HG03108 (cell line): ENCODE results near the gene NLRC5.
"Not testable (repeated sequence)": the region's sequence is repeated elsewhere in the genome, so short reads cannot be mapped to it uniquely, and the experiment has no call there.

ENCODE experiments used
- ATAC-seq: cut with Tn5 transposase; IDR thresholded peaks from one replicate; pipeline ENCODE4 v1.9.1; 2021; ENCODE audit warnings: moderate library complexity; ENCODE audit not compliant: unreplicated experiment

The NLRC5 gene

GRCh38 chr16:57069053-57069452, 79.7 kb downstream of the NLRC5 start:
- no peak for ATAC-seq

- no peak for ATAC-seq
Observed at GRCh38 chr16:57069635-57070370, 80.4 kb downstream of the NLRC5 start.

- ATAC-seq: no peak
Observed at GRCh38 chr16:57070424-57070823, 81.1 kb downstream of the NLRC5 start.

- ATAC-seq: not testable (repeated sequence)
Observed at GRCh38 chr16:57071081-57071732, 81.8 kb downstream of the NLRC5 start.

- no peak for ATAC-seq
Observed at GRCh38 chr16:57071831-57072582, 82.7 kb downstream of the NLRC5 start.

- ATAC-seq: no peak
Observed at GRCh38 chr16:57072616-57073275, 83.4 kb downstream of the NLRC5 start.

- no peak for ATAC-seq
Observed at GRCh38 chr16:57077714-57078113, 88.4 kb downstream of the NLRC5 start.

- ATAC-seq: no peak
Observed at GRCh38 chr16:57081744-57082143, 92.4 kb downstream of the NLRC5 start.

GRCh38 chr16:57082664-57083063, 93.3 kb downstream of the NLRC5 start:
- no peak for ATAC-seq

GRCh38 chr16:57083485-57084126, 94.2 kb downstream of the NLRC5 start:
- ATAC-seq: no peak

- ATAC-seq: peak; percentile 61
Observed at GRCh38 chr16:57084257-57084770, 95.0 kb downstream of the NLRC5 start.

GRCh38 chr16:57084996-57085395, 95.6 kb downstream of the NLRC5 start:
- ATAC-seq: no peak

- ATAC-seq: no peak
Observed at GRCh38 chr16:57087003-57087402, 97.6 kb downstream of the NLRC5 start.

- ATAC-seq: no peak
Observed at GRCh38 chr16:57089406-57089805, 100.0 kb downstream of the NLRC5 start.

- no peak for ATAC-seq
Observed at GRCh38 chr16:57091200-57091974, 102.0 kb downstream of the NLRC5 start.

- ATAC-seq: no peak
Observed at GRCh38 chr16:57091975-57092785, 102.8 kb downstream of the NLRC5 start, which contains the start of gene CPNE2. CPNE2 (plus strand) TSS chr16:57092583; CDS start chr16:57110743, 18,160 bp downstream.

- ATAC-seq: no peak
Observed at GRCh38 chr16:57092786-57093411, 103.5 kb downstream of the NLRC5 start.
